Measurements from ENCODE around the gene SERTAD2.

DNA sequence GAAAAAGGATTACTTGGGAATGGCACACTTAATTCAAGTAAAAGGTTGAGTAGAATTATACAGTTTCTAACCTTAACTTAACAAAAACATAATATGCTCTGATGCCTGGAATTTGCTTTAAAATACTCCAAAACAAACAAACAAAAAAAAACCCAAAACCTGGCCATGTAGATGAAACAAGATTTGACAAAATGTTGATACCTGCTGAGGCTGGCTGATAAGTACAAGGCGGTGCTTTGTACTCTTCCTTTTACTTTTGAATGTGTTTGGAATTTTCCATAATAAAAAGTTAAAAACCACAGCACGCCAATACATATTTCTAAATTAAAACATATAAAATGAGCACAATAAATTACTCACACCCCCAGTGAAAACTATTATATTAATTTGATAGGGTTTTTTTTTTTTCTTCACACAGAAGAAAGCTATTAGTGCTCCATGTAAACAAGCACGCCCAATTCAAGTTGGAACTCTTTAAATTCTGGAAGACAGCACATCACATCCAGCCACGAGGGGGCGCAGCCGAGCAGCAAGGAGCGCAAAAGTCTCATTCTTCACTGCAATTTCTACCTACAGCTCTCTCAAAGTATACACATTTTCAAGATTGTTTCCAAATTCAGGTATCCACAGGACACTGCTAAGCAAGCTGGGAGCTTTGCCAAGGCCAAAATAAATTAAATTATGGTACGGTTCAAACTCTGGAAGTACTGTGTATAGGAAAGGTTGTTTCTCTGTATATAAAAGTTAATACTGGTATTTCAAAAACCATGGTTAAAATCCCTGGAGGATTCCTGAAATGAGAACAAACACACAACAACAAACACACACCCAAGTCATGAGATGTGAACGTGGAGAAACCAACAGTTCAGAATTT, 7.5 kb downstream of the SERTAD2 start:
- TF ChIP-seq, protein P1, sequence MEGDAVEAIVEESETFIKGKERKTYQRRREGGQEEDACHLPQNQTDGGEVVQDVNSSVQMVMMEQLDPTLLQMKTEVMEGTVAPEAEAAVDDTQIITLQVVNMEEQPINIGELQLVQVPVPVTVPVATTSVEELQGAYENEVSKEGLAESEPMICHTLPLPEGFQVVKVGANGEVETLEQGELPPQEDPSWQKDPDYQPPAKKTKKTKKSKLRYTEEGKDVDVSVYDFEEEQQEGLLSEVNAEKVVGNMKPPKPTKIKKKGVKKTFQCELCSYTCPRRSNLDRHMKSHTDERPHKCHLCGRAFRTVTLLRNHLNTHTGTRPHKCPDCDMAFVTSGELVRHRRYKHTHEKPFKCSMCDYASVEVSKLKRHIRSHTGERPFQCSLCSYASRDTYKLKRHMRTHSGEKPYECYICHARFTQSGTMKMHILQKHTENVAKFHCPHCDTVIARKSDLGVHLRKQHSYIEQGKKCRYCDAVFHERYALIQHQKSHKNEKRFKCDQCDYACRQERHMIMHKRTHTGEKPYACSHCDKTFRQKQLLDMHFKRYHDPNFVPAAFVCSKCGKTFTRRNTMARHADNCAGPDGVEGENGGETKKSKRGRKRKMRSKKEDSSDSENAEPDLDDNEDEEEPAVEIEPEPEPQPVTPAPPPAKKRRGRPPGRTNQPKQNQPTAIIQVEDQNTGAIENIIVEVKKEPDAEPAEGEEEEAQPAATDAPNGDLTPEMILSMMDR (IDR thresholded peaks at IDR 0.05 in 8 of 11, conservative IDR thresholded peaks at IDR 0.05 in 3 of 11), result peak; percentile 56 to 94 (median 87)
- no peak for TF ChIP-seq POLR2A (IDR thresholded peaks at IDR 0.05)
